SH-SY5Y (cell line): Measurements from ENCODE around the gene POLD2.

Experiments used
- GATA2 ChIP-seq: IDR thresholded peaks from 2 replicates; pipeline ENCODE4 v1.6.1; 2011; ENCODE audit warnings: mild to moderate bottlenecking, low read depth, low read length
- GATA3 ChIP-seq: IDR thresholded peaks from 2 replicates; pipeline ENCODE4 v1.6.1; 2011; ENCODE audit warnings: low read depth, mild to moderate bottlenecking, low read length, moderate library complexity

POLD2 gene

GRCh38 chr7:44082541-44083207 lies 40.7 kb downstream of the POLD2 start:
- no peak for TF ChIP-seq GATA3
- TF ChIP-seq GATA2: no peak

GRCh38 chr7:44081266-44081748 lies 42.0 kb downstream of the POLD2 start:
- no peak for TF ChIP-seq GATA2

- no peak for TF ChIP-seq GATA3
- TF ChIP-seq GATA2: no peak
Measured at GRCh38 chr7:44080686-44081265, 42.6 kb downstream of the POLD2 start.

GRCh38 chr7:44080118-44080517 lies 43.2 kb downstream of the POLD2 start:
- TF ChIP-seq GATA3 (no peak), GATA2 (no peak)

- TF ChIP-seq GATA2 (no peak), GATA3 (no peak)
Measured at GRCh38 chr7:44079331-44080021, 43.9 kb downstream of the POLD2 start.

GRCh38 chr7:44078521-44078920 lies 44.8 kb downstream of the POLD2 start:
- TF ChIP-seq GATA2 (no peak), GATA3 (no peak)

GRCh38 chr7:44077681-44078091 lies 45.7 kb downstream of the POLD2 start:
- TF ChIP-seq GATA3 (no peak), GATA2 (no peak)

- no peak for TF ChIP-seq GATA2
- TF ChIP-seq GATA3: no peak
Measured at GRCh38 chr7:44077061-44077460, 46.3 kb downstream of the POLD2 start.

- no peak for TF ChIP-seq GATA2
- no peak for TF ChIP-seq GATA3
Measured at GRCh38 chr7:44076101-44076895, 47.0 kb downstream of the POLD2 start.

- TF ChIP-seq GATA2: no peak
- no peak for TF ChIP-seq GATA3
Measured at GRCh38 chr7:44075296-44076075, 47.9 kb downstream of the POLD2 start.

GRCh38 chr7:44074349-44074695 lies 49.0 kb downstream of the POLD2 start:
- TF ChIP-seq GATA3 (no peak), GATA2 (no peak)

- TF ChIP-seq GATA2 (no peak), GATA3 (no peak)
Measured at GRCh38 chr7:44073664-44074348, 49.5 kb downstream of the POLD2 start.
